RWPE1 (cell line): Measurements from ENCODE around the gene IL6R.

Experiments
- CTCF ChIA-PET: fragments of 350-600 bp; sonication (Branson Sonifier 250); formaldehyde crosslinking; extraction: SDS; loops from one replicate; lab custom pipeline; 2021; lab: Yijun Ruan, JAX
- POLR2A ChIA-PET: fragments of 400-600 bp; formaldehyde crosslinking; extraction: SDS; loops from one replicate; lab custom pipeline; 2020; ENCODE audit warnings: antibody characterized with exemption; ENCODE audit not compliant: low non-redundant PET; lab: Yijun Ruan, JAX
- DNase-seq: peaks from one replicate; pipeline ENCODE4 v3.0.0; 2012; ENCODE audit warnings: low spot score
- H3K27ac ChIP-seq: fragments of 450-650 bp; 2 replicates; pipeline ENCODE4 v1.5.1; 2017
- CTCF ChIP-seq: fragments of 450-650 bp; conservative IDR thresholded peaks from 2 replicates; pipeline ENCODE4 v1.5.1; 2017; ENCODE audit warnings: low read depth, mild to moderate bottlenecking

The IL6R gene

GRCh38 chr1:154501423-154502065 is 96.4 kb downstream of the IL6R start:
- TF ChIP-seq CTCF = no peak
- H3K27ac ChIP-seq = no peak overlapping the region
- ChIA-PET CTCF (no interaction called here), POLR2A (no interaction called here)
- DNase-seq = no peak

GRCh38 chr1:154502066-154502743 is 97.1 kb downstream of the IL6R start, which contains the start of the genes SHE and TDRD10:
Gene SHE (minus strand): TSS chr1:154502412. CDS start chr1:154502026, 386 bp downstream.
Gene TDRD10 (plus strand): TSS chr1:154502219. CDS start chr1:154506904, 4,685 bp downstream.
- no peak for DNase-seq
- POLR2A ChIA-PET = no interaction called here
- TF ChIP-seq CTCF = no peak
- H3K27ac ChIP-seq = no peak within 1 kb of the TSS
- CTCF ChIA-PET = interaction anchor here (0.9 kb wide), 1 partner anchor 10 kb away, joined by 4 read pairs; no protein-coding TSS in a partner anchor

- H3K27ac ChIP-seq = no peak overlapping the region
- TF ChIP-seq CTCF = no peak
- ChIA-PET CTCF (interaction anchor here (0.9 kb wide), 1 partner anchor 9 kb away, joined by 4 read pairs; no protein-coding TSS in a partner anchor), POLR2A (no interaction called here)
- no peak for DNase-seq
These were observed 97.6 kb downstream of the IL6R start for GRCh38 chr1:154502744-154503115.

DNA sequence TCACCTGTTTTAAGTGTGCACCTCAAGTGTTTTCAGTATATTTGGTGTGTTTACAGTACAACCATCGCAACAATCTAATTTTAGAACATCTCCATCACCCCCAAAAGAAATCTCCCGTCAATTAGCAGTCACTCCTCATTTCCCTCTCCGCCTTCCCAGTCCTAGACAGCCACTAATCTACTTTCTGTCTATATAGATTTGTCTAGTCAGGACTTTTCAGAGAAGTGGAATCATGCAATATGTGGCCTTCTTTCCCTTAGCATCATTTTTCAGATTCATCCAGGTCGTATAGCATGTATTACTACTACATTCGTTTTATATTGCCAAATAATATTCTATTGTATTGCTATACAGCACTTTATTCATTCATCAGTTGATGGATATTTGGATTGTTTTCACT is 98.8 kb downstream of the IL6R start:
- no peak overlapping the region for H3K27ac ChIP-seq
- POLR2A ChIA-PET = no interaction called here
- no peak for DNase-seq
- CTCF ChIA-PET = no interaction called here
- no peak for TF ChIP-seq CTCF

DNA sequence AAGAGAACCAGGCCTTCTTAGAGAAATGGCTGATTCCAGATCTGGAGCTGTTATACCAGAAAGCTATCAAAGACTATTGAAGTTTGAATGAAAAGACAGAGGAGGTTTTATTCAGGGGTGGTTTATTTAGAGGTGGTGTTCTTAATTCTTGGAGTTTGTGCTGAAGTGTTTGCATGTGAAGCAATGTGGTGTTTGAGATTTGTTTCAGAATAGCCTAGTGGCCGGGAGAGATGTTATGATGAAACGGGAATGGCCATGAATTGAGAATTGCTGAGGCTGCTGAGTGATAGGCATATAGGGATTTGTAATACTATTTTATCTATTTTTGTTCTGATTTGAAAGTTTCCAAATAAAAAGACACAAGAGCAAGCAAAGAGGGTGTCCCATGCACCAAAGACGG is 107.6 kb downstream of the IL6R start:
- TF ChIP-seq CTCF = no peak
- POLR2A ChIA-PET = no interaction called here
- DNase-seq = no peak
- CTCF ChIA-PET = no interaction called here
- no peak overlapping the region for H3K27ac ChIP-seq

GRCh38 chr1:154514066-154514553 is 109.0 kb downstream of the IL6R start:
- CTCF ChIA-PET = no interaction called here
- no peak for TF ChIP-seq CTCF
- POLR2A ChIA-PET = no interaction called here
- no peak overlapping the region for H3K27ac ChIP-seq
- DNase-seq = no peak
